A549 (cell line): ENCODE results near the gene CFC1.
"Not testable (repeated sequence)": the region's sequence is repeated elsewhere in the genome, so short reads cannot be mapped to it uniquely, and the experiment has no call there.

Experiments
- HDAC2 ChIP-seq: fragments of 200-600 bp; sonication (generic); IDR thresholded peaks from 2 replicates; pipeline ENCODE4 v1.6.1; 2016
- JUNB ChIP-seq: fragments of >200 bp; sonication (Bioruptor Twin); formaldehyde crosslinking; IDR thresholded peaks from 2 replicates; pipeline ENCODE4 v1.6.1; 2016
- MYC ChIP-seq: IDR thresholded peaks from 2 replicates; pipeline ENCODE4 v1.6.1; 2012; ENCODE audit warnings: mild to moderate bottlenecking, inconsistent platforms, low read length, improper control_type of control experiment, borderline replicate concordance
- PHF8 ChIP-seq: fragments of 200-600 bp; sonication (generic); IDR thresholded peaks from 2 replicates; pipeline ENCODE4 v1.6.1; 2016; ENCODE audit warnings: low read depth, mild to moderate bottlenecking, antibody characterized with exemption, moderate library complexity, borderline replicate concordance
- POLR2A ChIP-seq: IDR thresholded peaks from 2 replicates; pipeline ENCODE4 v1.6.1; 2012; ENCODE audit warnings: mild to moderate bottlenecking, low read length
- POLR2AphosphoS2 ChIP-seq: conservative IDR thresholded peaks from 2 replicates; pipeline ENCODE4 v1.6.1; 2012; ENCODE audit warnings: low read length, improper control_type of control experiment, inconsistent platforms
- RAD21 ChIP-seq, 2 experiments: fragments of >200 bp in 1 of 2; sonication (Bioruptor Twin) in 1 of 2; formaldehyde crosslinking in 1 of 2; IDR thresholded peaks in 1 of 2; conservative IDR thresholded peaks in 1 of 2; 2 replicates in 1 of 2; 3 replicates in 1 of 2; pipeline ENCODE4 v1.6.1; 2012 to 2018; ENCODE audit warnings: inconsistent platforms in 1 of 2
- RCOR1 ChIP-seq: fragments of 150-350 bp; IDR thresholded peaks from 2 replicates; pipeline ENCODE4 v1.6.1; 2014; ENCODE audit warnings: antibody characterized with exemption, low read length, low read depth
- SMC3 ChIP-seq: fragments of >200 bp; sonication (Bioruptor Twin); formaldehyde crosslinking; IDR thresholded peaks from 3 replicates; pipeline ENCODE4 v1.6.1; 2018; ENCODE audit warnings: inconsistent platforms
- SREBF2 ChIP-seq: fragments of 450-650 bp; IDR thresholded peaks from 2 replicates; pipeline ENCODE4 v1.6.1; 2014; ENCODE audit warnings: mild to moderate bottlenecking, moderate library complexity
- TFCP2L1 ChIP-seq: fragments of 250-450 bp; sonication (Bioruptor Pico); IDR thresholded peaks from 2 replicates; pipeline ENCODE4 v1.5.0; 2021; ENCODE audit warnings: mild to moderate bottlenecking
- TF ChIP-seq, protein P1 (sequence below): fragments of >200 bp; sonication (Bioruptor Twin); formaldehyde crosslinking; IDR thresholded peaks from 3 replicates; pipeline ENCODE4 v1.5.1; 2016

DNA sequence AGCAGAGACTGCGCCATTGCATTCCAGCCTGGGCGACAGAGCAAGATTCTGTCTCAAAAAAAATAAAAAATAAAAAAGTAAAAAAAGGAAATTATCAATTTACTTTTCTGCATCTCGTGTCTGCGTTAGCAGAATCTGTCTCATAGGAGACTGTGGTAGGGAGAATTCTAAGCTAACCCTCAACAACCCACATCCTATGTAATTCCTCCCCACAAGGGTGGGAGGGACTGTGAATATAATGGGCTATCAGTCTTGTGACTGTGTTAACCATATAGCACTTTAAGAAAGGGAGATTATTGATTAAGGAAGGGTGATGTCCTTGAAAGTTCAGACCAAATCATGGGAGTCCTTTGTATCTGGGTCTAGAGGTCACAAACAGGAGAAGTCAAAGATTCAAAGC is 33.2 kb downstream of the CFC1 start:
- not testable (repeated sequence) for TF ChIP-seq POLR2A; RAD21 (conservative IDR thresholded peaks at IDR 0.05 in 1 of 2, IDR thresholded peaks at IDR 0.05 in 1 of 2); RCOR1; POLR2AphosphoS2; HDAC2; PHF8; MYC; JUNB; TFCP2L1 (CRISPR knock-in tag); SMC3; SREBF2
- TF ChIP-seq, protein P1, sequence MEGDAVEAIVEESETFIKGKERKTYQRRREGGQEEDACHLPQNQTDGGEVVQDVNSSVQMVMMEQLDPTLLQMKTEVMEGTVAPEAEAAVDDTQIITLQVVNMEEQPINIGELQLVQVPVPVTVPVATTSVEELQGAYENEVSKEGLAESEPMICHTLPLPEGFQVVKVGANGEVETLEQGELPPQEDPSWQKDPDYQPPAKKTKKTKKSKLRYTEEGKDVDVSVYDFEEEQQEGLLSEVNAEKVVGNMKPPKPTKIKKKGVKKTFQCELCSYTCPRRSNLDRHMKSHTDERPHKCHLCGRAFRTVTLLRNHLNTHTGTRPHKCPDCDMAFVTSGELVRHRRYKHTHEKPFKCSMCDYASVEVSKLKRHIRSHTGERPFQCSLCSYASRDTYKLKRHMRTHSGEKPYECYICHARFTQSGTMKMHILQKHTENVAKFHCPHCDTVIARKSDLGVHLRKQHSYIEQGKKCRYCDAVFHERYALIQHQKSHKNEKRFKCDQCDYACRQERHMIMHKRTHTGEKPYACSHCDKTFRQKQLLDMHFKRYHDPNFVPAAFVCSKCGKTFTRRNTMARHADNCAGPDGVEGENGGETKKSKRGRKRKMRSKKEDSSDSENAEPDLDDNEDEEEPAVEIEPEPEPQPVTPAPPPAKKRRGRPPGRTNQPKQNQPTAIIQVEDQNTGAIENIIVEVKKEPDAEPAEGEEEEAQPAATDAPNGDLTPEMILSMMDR, result not testable (repeated sequence)
